SU-DHL-6 (cell line): ENCODE results near the gene C16orf78.

Source experiments
- CTCF ChIP-seq: fragments of 200-600 bp; sonication (generic); IDR thresholded peaks from one replicate; pipeline ENCODE4 v1.5.1; 2017; ENCODE audit warnings: antibody characterized with exemption, mild to moderate bottlenecking, low read length, moderate library complexity; ENCODE audit not compliant: insufficient read depth, poor library complexity, severe bottlenecking
- EZH2phosphoT487 ChIP-seq: fragments of 200-600 bp; sonication (generic), shearing (Covaris generic); conservative IDR thresholded peaks from 2 replicates; pipeline ENCODE4 v1.6.1; 2018; ENCODE audit warnings: mild to moderate bottlenecking, antibody characterized with exemption, low read length, moderate library complexity, mixed read lengths

- no peak for TF ChIP-seq CTCF
- TF ChIP-seq EZH2phosphoT487, result no peak
Observed at GRCh38 chr16:49400611-49401010, 27.0 kb downstream of the C16orf78 start.
